HEK293 (cell line): ENCODE measurements around the gene RAB11FIP3.

ENCODE experiments used
- GLIS1 ChIP-seq: fragments of 450-650 bp; formaldehyde crosslinking; IDR thresholded peaks from 2 replicates; pipeline ENCODE4 v1.5.1; 2016; ENCODE audit warnings: missing biosample characterization, missing genetic modification characterization
- INSM2 ChIP-seq: fragments of 450-650 bp; formaldehyde crosslinking; IDR thresholded peaks from 2 replicates; pipeline ENCODE4 v1.5.1; 2016; ENCODE audit warnings: missing biosample characterization, missing genetic modification characterization
- KLF17 ChIP-seq: fragments of 450-650 bp; formaldehyde crosslinking; IDR thresholded peaks from 2 replicates; pipeline ENCODE4 v1.5.1; 2016; ENCODE audit warnings: missing biosample characterization, missing genetic modification characterization
- RBAK ChIP-seq: fragments of 450-650 bp; formaldehyde crosslinking; IDR thresholded peaks from 2 replicates; pipeline ENCODE4 v1.5.1; 2016; ENCODE audit warnings: missing biosample characterization, missing genetic modification characterization
- SCRT1 ChIP-seq: fragments of 450-650 bp; formaldehyde crosslinking; IDR thresholded peaks from 2 replicates; pipeline ENCODE4 v1.5.1; 2016; ENCODE audit warnings: missing biosample characterization, missing genetic modification characterization, borderline replicate concordance
- SP2 ChIP-seq: fragments of 450-650 bp; formaldehyde crosslinking; IDR thresholded peaks from 2 replicates; pipeline ENCODE4 v1.5.1; 2016; ENCODE audit warnings: missing biosample characterization, missing genetic modification characterization
- SP3 ChIP-seq: fragments of 450-650 bp; formaldehyde crosslinking; IDR thresholded peaks from 2 replicates; pipeline ENCODE4 v1.5.1; 2016; ENCODE audit warnings: missing biosample characterization, missing genetic modification characterization
- ZBTB8A ChIP-seq: fragments of 450-650 bp; formaldehyde crosslinking; IDR thresholded peaks from 2 replicates; pipeline ENCODE4 v1.5.1; 2016; ENCODE audit warnings: missing biosample characterization, missing genetic modification characterization
- ZFHX2 ChIP-seq: fragments of 450-650 bp; formaldehyde crosslinking; conservative IDR thresholded peaks from 2 replicates; pipeline ENCODE4 v1.5.1; 2016; ENCODE audit warnings: missing biosample characterization, missing genetic modification characterization
- ZFP69B ChIP-seq: fragments of 450-650 bp; formaldehyde crosslinking; IDR thresholded peaks from 2 replicates; pipeline ENCODE4 v1.5.1; 2016; ENCODE audit warnings: missing biosample characterization, missing genetic modification characterization
- ZNF169 ChIP-seq: fragments of 450-650 bp; formaldehyde crosslinking; IDR thresholded peaks from 2 replicates; pipeline ENCODE4 v1.5.1; 2016; ENCODE audit warnings: missing biosample characterization, missing genetic modification characterization
- ZNF175 ChIP-seq: fragments of 450-650 bp; formaldehyde crosslinking; IDR thresholded peaks from 2 replicates; pipeline ENCODE4 v1.5.1; 2016; ENCODE audit warnings: missing biosample characterization, missing genetic modification characterization
- ZNF311 ChIP-seq: fragments of 450-650 bp; formaldehyde crosslinking; IDR thresholded peaks from 2 replicates; pipeline ENCODE4 v1.5.1; 2017; ENCODE audit warnings: missing biosample characterization, missing genetic modification characterization, borderline replicate concordance
- ZNF335 ChIP-seq: fragments of 450-650 bp; formaldehyde crosslinking; conservative IDR thresholded peaks from 2 replicates; pipeline ENCODE4 v1.5.1; 2016; ENCODE audit warnings: missing biosample characterization, missing genetic modification characterization
- ZNF341 ChIP-seq: fragments of 450-650 bp; formaldehyde crosslinking; IDR thresholded peaks from 2 replicates; pipeline ENCODE4; 2016; ENCODE audit warnings: low read depth, missing biosample characterization, missing genetic modification characterization
- ZNF449 ChIP-seq: fragments of 450-650 bp; formaldehyde crosslinking; IDR thresholded peaks from 2 replicates; pipeline ENCODE4 v1.5.1; 2017; ENCODE audit warnings: missing biosample characterization, mild to moderate bottlenecking, missing genetic modification characterization, moderate library complexity
- ZNF600 ChIP-seq: fragments of 450-650 bp; formaldehyde crosslinking; IDR thresholded peaks from 2 replicates; pipeline ENCODE4 v1.5.1; 2016; ENCODE audit warnings: missing biosample characterization, missing genetic modification characterization
- ZNF785 ChIP-seq: fragments of 450-650 bp; formaldehyde crosslinking; IDR thresholded peaks from 2 replicates; pipeline ENCODE4 v1.5.1; 2016; ENCODE audit warnings: missing biosample characterization, missing genetic modification characterization
- TF ChIP-seq, protein P1 (sequence below): fragments of 450-650 bp; formaldehyde crosslinking; IDR thresholded peaks from 2 replicates; pipeline ENCODE4 v1.5.1; 2016; ENCODE audit warnings: missing biosample characterization, missing genetic modification characterization
- TF ChIP-seq, protein P2 (sequence below): fragments of 450-650 bp; formaldehyde crosslinking; conservative IDR thresholded peaks from 2 replicates; pipeline ENCODE4 v1.5.1; 2016; ENCODE audit warnings: low read depth, missing biosample characterization, missing genetic modification characterization
- TF ChIP-seq, protein P3 (sequence below): fragments of 450-650 bp; formaldehyde crosslinking; IDR thresholded peaks from 2 replicates; pipeline ENCODE4 v1.5.1; 2016; ENCODE audit warnings: missing biosample characterization, missing genetic modification characterization
- TF ChIP-seq, protein P4 (sequence below): fragments of 450-650 bp; formaldehyde crosslinking; IDR thresholded peaks from 2 replicates; pipeline ENCODE4 v1.5.1; 2016; ENCODE audit warnings: missing biosample characterization, missing genetic modification characterization

Gene RAB11FIP3

GRCh38 chr16:381012-381788 is 44.2 kb upstream of the RAB11FIP3 start (continued):
- TF ChIP-seq, protein P1, sequence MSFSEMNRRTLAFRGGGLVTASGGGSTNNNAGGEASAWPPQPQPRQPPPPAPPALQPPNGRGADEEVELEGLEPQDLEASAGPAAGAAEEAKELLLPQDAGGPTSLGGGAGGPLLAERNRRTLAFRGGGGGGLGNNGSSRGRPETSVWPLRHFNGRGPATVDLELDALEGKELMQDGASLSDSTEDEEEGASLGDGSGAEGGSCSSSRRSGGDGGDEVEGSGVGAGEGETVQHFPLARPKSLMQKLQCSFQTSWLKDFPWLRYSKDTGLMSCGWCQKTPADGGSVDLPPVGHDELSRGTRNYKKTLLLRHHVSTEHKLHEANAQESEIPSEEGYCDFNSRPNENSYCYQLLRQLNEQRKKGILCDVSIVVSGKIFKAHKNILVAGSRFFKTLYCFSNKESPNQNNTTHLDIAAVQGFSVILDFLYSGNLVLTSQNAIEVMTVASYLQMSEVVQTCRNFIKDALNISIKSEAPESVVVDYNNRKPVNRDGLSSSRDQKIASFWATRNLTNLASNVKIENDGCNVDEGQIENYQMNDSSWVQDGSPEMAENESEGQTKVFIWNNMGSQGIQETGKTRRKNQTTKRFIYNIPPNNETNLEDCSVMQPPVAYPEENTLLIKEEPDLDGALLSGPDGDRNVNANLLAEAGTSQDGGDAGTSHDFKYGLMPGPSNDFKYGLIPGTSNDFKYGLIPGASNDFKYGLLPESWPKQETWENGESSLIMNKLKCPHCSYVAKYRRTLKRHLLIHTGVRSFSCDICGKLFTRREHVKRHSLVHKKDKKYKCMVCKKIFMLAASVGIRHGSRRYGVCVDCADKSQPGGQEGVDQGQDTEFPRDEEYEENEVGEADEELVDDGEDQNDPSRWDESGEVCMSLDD, result peak; percentile 63; the same call in 1 of the 2 replicates
- peak; percentile 64 for TF ChIP-seq KLF17
- TF ChIP-seq SP3 (tag by site-specific recombination), result peak; percentile 52
- peak; percentile 48; the same call in 1 of the 2 replicates for TF ChIP-seq ZFP69B (tag by site-specific recombination)
- TF ChIP-seq, protein P2, sequence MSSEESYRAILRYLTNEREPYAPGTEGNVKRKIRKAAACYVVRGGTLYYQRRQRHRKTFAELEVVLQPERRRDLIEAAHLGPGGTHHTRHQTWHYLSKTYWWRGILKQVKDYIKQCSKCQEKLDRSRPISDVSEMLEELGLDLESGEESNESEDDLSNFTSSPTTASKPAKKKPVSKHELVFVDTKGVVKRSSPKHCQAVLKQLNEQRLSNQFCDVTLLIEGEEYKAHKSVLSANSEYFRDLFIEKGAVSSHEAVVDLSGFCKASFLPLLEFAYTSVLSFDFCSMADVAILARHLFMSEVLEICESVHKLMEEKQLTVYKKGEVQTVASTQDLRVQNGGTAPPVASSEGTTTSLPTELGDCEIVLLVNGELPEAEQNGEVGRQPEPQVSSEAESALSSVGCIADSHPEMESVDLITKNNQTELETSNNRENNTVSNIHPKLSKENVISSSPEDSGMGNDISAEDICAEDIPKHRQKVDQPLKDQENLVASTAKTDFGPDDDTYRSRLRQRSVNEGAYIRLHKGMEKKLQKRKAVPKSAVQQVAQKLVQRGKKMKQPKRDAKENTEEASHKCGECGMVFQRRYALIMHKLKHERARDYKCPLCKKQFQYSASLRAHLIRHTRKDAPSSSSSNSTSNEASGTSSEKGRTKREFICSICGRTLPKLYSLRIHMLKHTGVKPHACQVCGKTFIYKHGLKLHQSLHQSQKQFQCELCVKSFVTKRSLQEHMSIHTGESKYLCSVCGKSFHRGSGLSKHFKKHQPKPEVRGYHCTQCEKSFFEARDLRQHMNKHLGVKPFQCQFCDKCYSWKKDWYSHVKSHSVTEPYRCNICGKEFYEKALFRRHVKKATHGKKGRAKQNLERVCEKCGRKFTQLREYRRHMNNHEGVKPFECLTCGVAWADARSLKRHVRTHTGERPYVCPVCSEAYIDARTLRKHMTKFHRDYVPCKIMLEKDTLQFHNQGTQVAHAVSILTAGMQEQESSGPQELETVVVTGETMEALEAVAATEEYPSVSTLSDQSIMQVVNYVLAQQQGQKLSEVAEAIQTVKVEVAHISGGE (tag by site-specific recombination), result peak; percentile 63
- TF ChIP-seq ZNF449 (tag by site-specific recombination), result peak; percentile 23; the same call in 1 of the 2 replicates
- no peak for TF ChIP-seq ZNF311 (tag by site-specific recombination)
- peak; percentile 54 for TF ChIP-seq ZNF600 (tag by site-specific recombination)
- TF ChIP-seq SCRT1 (tag by site-specific recombination), result no peak
- TF ChIP-seq ZNF341 (tag by site-specific recombination), result peak; percentile 35; the same call in 1 of the 2 replicates
- TF ChIP-seq, protein P3, sequence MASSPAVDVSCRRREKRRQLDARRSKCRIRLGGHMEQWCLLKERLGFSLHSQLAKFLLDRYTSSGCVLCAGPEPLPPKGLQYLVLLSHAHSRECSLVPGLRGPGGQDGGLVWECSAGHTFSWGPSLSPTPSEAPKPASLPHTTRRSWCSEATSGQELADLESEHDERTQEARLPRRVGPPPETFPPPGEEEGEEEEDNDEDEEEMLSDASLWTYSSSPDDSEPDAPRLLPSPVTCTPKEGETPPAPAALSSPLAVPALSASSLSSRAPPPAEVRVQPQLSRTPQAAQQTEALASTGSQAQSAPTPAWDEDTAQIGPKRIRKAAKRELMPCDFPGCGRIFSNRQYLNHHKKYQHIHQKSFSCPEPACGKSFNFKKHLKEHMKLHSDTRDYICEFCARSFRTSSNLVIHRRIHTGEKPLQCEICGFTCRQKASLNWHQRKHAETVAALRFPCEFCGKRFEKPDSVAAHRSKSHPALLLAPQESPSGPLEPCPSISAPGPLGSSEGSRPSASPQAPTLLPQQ (tag by site-specific recombination), result peak; percentile 71
- TF ChIP-seq INSM2 (tag by site-specific recombination), result 0 out of 2 replicates have a peak, but pooled peaks have one; percentile 16
- no peak for TF ChIP-seq ZNF169
- peak; percentile 23; the same call in 1 of the 2 replicates for TF ChIP-seq ZNF335 (tag by site-specific recombination)
- TF ChIP-seq, protein P4, sequence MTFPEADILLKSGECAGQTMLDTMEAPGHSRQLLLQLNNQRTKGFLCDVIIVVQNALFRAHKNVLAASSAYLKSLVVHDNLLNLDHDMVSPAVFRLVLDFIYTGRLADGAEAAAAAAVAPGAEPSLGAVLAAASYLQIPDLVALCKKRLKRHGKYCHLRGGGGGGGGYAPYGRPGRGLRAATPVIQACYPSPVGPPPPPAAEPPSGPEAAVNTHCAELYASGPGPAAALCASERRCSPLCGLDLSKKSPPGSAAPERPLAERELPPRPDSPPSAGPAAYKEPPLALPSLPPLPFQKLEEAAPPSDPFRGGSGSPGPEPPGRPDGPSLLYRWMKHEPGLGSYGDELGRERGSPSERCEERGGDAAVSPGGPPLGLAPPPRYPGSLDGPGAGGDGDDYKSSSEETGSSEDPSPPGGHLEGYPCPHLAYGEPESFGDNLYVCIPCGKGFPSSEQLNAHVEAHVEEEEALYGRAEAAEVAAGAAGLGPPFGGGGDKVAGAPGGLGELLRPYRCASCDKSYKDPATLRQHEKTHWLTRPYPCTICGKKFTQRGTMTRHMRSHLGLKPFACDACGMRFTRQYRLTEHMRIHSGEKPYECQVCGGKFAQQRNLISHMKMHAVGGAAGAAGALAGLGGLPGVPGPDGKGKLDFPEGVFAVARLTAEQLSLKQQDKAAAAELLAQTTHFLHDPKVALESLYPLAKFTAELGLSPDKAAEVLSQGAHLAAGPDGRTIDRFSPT (tag by site-specific recombination), result peak; percentile 72
- TF ChIP-seq ZFHX2 (tag by site-specific recombination), result peak; percentile 36; the same call in 1 of the 2 replicates
- no peak for TF ChIP-seq ZNF175
- TF ChIP-seq SP2 (tag by site-specific recombination), result peak; percentile 72
- TF ChIP-seq GLIS1 (tag by site-specific recombination), result no peak
- TF ChIP-seq RBAK (tag by site-specific recombination), result no peak
- TF ChIP-seq ZNF785 (tag by site-specific recombination), result no peak
- TF ChIP-seq ZBTB8A (tag by site-specific recombination), result peak; percentile 93
